Measurements from ENCODE around the gene RND3.

Gene RND3, protein sequence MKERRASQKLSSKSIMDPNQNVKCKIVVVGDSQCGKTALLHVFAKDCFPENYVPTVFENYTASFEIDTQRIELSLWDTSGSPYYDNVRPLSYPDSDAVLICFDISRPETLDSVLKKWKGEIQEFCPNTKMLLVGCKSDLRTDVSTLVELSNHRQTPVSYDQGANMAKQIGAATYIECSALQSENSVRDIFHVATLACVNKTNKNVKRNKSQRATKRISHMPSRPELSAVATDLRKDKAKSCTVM

DNA sequence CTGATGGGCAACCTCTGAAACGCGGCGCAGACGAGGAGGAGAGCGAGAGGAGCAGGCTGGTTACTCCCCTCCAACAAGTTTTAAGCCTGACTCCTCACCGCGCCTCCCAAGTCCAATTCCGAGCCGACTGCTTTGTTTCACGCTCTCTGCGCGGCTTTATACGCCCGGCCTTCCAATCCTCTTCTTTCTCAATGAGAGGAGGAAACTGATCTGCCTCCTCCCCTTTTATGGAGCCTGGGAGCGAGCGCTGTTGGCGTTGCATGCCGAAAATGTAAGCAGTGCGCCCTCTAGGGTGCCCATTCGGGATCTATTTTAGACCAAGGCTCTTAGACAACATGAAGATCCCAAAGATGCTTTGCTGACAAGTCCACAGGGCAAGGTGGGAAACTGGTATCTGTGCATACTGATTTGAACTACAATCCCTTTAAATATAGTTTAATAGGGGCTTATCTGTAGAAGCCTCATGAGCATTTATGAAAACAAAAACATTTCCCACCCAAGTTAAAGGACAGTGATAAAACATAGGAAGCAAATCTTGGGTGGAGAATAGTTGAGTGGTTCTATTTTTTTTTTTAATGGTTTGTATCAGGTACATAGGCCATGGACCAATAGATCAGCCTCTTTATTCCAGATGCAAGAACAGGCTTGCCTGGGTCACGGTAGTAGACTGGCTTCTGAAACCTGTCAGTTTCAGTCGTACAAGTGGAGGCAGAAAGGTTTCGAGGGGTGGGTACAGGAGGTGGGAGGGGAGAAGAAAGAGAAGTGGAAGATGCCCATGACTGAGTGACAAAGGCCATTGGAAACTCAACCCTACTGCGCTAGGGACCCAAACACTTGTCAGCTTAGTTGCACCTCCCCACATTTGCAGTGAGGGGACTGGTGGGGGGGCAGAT, at the start of gene RND3:
Gene RND3 (minus strand): TSS at position 131 of the 893 bp plus-strand sequence. CDS start 250 bp downstream, outside the sequence.
- DNase-seq: peak; percentile 59 to 84

DNA sequence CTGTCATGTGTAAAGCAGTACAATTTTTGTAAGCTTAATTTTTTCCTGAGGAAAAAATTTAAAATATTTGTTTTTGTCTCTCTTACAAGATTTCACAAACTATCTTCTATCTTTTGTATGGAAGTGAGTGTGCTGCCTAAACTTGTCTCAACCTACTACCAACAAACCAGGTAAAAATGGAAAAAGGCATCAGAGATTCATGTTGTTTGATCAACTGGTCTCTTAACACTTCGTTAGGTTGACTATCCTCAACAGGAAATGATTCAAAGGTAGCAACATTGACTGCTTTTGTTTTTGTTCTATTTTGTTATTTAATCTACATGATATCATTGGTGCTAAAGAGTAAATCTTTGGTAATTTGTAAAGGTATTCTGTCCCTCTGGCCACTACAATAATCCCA, 47.7 kb upstream of the RND3 start:
- no peak for DNase-seq

DNA sequence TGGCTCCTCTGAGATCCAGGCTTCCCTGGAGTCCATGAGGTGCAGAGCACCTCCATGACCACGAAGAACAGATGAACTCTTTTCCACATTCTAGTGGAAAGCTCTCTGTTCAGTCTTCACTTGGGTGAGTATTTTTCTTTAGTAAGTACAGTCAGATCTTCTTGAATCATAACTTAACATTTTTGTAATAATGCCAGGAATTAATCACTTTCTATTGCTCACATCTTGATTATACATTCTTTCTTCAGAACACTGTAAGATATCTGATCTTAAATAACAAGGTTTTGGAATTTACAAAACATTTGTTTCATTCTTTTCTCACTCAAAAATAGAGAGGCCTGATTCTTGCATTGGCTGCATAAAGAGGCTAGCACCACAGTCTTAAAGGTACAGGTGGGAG, 45.4 kb upstream of the RND3 start:
- no peak for DNase-seq

DNA sequence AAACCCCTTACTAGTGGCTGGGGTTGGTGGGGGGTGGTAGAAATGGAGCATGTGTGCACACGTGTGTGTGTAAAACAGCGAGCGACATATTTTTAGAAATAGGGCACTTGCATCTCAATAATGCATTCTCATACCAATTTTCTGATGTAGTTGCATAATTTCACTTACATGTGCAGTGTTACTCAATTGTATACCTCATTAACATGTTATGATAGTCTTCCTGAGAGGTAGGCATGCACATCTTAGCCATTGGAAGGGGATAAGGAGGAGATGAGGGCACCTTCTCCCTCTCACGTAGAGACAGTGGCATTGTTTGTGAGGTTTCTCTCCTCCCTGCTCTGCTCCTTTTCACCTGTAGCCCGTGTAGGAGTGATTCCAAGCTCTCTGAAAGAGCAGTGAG, 44.6 kb upstream of the RND3 start:
- DNase-seq: no peak

DNA sequence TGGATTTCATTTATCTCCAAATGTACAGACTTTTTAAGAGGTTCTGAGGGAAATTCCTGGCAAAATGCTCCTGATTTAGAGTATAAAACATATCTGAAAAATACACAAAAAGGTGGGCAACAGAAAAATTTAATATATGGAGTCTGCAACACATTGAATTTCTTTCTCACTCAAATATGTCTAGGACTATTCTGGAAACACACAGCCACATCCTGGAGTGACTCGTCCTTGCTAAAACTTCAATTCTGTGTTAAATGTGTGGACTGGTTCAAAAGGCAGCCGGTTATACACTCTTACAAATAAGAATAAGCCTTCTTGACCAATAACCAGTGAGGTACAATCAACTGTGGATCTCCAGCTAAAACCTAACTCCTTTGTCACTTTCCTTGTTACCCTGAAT, 44.1 kb upstream of the RND3 start:
- no peak for DNase-seq

DNA sequence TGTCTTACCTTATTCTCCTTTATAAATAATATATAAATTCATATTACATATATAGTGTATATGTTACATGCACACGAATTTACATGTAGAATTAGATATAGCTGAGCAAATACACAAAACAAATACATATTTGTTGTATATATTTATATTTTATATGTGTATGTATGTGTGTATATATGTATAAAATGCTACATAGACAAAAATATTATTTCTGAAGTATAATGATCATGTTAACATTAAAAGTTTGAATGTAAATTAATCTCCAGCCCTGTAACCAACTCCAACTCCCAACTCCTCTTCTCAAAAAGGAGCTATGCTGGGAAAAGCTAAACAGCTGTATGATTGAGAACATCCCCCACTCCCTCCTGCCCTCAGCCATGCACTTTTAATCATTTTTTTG, 42.7 kb upstream of the RND3 start:
- DNase-seq: no peak

DNA sequence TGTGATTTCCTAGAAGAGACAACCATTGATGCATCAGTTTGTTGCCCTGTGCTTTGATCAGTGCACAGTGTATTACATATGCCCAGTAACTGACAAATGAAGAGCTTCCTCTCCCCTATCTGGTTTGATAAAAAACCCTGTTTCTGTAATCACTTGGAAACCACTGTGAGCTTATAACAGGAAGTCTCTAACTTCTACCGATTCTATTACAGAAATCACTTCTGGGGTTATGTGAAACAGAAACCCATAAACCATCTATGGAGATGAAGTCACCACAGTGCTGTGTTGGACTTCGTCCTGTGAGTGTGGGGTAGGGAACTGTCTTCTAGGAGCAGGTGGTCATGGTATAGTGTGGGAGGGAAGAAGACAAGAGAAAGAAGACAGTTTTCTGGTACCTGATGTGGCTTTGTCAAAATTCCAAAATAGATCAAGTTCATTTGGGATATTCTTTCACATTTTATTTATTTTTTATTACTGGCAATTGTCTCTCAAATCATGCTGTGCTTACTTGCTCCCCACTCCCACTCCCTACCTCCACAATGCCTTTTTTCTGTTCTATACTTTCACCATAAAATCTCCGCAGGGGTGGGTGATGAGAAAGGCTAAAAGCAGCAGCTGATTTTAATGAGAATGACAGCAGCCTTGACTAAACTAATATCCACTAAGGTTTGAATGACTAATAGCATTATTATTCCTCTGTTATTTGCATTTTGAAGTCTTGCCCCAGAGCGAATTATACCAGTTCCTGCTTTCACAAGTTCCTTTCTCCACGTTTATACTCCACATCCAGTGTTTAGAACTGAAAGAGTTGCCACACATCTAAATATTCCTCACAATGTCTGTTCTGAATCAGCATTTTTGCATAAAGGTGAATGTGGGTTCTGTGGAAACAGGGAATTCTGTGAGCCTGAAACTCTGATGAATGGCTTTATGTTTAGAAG, 41.7 kb upstream of the RND3 start:
- no peak for DNase-seq

DNA sequence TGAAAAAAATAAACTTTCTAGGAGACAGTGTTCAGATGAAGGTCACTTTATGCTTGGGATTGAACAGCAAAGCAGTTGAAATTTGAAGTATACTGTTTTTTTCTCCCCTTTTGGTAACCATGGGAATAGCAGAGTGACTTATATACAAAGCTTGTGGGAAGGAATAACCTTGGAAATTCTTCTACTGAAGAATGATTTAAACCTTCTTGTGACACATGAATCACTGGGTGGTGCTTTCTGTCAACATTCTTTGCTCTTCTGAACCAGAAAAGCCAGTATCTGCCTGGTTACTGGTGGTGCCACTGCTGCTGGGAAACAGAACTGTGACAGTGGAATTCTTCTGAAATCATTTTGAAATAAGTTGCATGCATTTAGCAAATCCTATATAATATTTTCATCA, 39.4 kb upstream of the RND3 start:
- DNase-seq: no peak

DNA sequence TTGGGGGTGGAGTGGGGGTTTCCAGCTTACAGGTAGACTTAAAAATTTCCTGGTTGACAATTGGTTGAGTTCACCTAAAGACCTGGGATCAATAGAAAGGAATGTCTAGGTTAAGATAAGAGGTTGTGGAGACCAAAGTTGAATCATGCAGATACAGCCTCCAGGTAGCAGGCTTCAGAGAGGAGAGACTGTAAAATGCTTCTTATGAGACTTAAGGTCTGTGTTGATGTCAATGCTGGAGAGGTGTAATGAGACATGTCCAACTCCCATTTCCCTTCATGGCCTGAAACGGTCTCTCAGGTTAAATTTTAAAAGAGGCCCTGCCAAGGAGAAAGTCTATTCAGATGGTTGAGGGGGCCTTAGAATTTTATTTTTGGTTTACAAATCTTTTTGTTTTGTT, 38.5 kb upstream of the RND3 start:
- no peak for DNase-seq

DNA sequence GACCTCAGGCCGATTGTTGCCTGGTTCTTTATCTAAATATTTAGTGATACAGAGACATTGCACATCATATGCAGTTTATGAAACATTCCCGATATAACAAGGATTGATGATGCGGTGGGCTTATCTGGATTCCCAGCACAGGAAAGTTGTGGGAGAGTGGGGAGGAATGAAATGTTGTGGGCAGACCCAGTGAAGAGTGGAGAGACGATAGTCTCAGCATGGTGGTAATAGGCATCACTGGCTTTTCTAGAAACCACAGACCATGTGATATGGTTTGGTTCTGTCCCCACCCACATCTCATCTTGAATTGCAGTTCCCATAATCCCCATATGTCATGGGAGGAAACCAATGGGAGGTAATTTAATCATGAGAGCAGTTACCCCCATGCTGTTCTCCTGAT, 34.8 kb upstream of the RND3 start:
- DNase-seq: no peak

DNA sequence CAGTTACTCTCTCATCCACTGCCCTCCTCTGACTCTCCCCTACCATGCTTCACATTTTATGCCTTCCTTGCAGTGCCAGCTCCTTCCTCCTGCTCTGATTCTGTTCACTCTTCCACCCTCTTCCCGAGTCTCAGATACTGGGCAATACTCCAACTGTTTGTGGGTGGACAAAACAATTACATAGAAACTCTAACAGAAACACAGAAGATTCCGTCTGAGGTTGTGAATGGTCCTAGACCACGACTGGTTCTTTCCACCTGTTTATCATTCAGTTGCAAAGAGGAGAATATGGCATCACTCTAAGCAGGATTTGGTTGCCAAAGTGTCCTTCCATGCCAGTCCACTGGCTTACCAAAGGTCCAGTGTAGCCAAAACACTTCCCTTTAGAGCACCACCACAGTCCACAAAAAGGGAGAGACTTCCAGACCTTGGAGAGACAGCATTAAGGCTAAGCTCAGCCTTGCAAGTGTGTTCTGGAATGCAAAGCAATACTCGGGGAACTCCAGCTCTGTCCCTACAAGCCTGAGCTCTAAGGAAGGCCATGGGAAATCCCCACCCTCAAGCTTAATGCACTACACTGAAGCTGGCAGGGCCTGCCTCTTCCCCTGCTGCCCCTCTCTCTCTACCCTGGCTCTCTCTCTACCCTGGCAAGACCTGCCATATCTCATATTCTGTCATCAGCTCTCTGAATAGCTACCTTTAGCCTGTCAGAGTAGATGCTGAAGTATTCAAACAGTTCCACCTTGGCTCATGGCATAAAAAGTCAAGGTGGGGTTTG, 33.6 kb upstream of the RND3 start:
- no peak for DNase-seq

DNA sequence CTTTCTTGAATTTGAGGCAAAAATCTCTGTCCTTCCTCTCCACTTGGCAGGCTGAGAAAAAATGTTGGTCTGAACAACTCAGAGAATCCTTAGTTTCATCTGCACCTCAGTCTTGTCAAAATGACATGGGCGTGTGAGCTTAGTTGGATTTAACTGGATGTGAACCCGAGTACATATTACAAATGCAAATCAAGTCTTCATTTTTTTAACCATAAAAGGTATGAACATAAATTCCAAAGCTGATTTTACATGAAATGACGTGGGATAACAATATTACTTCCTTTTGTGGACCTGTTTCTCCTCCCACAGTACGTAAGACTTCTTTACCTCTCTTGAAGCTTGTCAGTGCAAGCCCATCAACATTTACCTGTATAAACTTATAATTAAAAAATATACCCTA, 32.6 kb upstream of the RND3 start:
- DNase-seq: no peak

DNA sequence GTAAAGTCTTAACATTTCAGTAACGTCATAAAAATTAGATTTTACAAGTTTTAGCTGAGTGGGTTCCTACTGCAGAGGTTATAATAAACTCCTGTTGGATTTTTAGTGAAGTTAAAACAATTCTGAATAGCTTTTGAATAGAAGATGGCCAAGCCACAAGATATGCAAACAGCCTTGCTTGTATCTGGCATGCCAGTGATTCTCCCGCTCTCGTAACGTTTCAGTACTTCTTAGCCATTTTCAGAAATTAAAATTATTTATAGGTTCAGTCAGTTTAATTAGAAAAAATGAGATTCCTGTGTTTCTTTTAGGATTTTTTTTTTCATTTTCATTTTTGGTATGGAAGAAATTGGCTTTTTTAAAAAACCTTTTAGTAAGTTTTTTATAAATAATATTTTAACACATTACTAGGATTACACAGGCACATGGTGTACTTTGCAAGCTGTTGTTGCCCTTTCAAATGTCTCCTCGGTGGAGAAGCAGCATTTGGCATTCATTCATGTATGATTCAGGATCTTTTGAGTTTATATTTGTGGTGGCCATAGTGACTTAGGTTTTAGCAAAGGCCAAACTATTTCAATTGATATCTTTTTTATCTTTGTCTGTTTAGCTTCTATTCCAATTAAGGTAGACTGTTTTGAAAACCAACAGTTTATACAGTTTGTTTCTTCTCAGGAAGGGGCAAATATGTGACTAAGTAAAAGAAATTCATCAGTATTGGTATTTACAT, 30.6 kb upstream of the RND3 start:
- no peak for DNase-seq

DNA sequence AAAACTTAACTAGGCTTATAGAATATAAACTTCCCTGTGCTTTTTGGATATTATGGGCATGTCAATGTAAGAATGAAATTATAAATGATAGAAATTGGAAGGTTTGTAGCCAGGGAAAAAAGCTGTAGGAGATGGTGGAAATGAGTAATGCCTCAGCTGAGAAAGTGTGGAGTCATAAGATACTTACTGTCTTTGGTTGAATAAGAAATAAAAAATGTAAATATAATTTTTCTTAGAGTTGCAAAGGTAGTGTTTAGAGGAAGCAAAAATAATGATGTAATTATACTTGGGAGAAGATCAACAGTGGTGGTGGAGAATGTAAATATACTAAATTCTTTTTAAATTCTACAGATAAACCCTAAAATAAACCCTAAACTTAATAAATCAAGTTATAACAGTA, 26.2 kb upstream of the RND3 start:
- DNase-seq: no peak

DNA sequence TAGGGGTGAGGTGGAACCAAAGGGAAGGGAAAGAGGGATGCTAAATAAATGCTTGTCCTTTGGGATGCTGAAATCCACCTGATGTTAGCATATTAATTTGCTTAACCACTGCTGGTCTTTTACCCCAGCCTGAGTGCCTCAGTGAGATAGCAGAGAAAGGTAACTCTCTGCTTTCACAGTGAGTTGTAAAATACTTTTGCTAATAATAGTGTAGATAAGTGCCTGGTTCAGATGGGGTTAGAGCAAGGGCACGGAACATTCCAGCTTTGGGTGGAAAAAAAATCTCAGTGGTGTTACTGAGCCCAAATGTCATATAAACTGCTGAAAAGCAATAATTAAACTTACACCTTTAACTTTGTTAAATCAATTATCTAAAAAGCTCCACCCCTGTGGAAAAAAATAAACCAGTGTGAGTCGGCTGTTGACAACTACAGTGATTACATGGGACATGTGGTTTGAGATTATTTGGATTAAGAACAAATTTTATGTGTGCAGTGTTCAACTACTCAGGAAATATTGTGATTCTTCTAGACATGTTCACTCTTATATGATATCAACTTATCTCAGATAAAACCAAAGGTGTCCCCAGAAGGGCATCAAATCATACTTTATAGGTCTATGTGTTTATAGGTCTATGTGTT, 21.1 kb upstream of the RND3 start:
- DNase-seq: no peak

DNA sequence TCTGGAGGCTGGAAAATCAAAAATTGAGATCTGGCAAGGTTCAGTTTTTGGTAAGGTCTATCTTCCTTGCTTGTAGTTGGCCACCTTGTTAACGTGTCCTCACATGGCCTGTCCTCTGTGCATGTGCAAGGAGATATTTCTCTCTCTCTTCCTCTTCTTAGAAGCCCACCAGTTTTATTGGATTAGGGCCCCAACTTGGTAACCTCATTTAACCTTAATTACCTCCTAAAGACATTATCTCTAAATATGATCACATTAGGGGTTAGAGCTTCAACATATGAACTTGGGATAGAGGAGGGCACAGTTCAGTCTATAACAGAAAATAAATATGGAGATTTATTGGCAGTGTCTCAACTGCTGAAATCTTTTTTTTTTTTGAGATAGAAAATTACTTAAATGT, 19.6 kb upstream of the RND3 start:
- no peak for DNase-seq

DNA sequence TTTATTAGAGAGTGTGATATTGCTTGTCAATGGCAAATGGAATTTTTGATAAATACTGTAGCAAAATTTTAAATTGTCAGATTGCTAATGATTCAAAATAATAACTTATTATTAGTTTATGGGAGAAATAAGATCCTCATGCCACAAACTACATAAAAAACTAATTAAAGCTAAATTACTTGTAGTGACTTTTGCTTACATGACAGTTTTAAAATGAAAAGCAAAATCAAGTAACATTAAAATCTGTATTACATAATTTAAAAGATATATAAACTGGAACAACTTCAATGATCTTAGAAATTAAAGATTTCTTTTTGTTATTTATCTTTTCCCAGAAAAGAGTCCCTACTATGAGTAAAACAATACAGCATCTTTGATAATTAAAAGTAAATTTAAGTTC, 17.7 kb upstream of the RND3 start:
- DNase-seq: no peak

DNA sequence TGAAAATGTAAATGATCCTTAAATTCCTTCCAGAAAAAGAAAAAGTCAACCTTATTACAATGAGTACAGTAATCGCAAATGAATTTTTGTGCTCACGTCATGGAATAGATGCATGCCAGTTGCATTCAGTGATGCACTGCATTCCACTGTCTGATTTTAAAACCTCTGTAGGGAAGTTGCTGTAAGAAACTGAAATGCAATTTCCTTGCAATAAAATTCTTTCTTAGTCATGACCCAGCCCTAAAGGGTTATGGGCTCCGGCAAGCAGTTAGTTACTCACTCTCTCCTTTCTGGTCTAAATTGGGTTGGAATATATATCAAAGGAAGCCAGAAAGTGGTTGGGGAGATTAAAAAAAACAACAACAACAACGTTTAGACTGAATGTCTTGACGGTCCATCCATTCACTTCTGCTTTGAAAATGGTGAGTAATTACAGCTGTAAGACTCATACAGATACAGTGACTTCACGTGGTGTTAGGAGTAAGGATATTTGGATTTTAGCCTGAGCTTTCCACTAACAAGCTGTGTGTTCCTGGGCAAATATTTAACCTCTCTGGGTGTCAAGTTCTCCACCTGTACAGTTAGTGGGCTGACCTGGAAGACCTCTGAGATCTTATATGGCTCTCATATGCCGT, 8.6 kb upstream of the RND3 start:
- DNase-seq: no peak

DNA sequence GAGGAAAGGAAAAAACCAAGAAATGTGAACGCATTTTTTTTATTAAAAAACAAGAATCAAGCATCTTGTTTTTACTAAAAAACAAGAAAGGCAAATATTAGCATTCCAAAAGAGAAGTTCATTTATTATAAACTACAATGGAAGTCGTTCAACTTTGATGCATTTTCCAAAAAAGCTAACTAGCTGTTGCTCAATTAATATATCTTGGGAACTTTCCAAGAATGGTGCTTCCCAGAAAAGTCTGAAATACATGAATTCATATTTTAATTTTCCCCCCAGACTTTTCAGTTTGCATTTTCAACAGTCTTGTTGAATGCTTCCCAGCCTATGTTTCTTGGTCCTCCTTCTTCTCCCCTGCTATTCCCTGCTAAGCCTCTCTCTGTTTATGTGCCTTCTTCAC, 7.5 kb upstream of the RND3 start:
- no peak for DNase-seq

DNA sequence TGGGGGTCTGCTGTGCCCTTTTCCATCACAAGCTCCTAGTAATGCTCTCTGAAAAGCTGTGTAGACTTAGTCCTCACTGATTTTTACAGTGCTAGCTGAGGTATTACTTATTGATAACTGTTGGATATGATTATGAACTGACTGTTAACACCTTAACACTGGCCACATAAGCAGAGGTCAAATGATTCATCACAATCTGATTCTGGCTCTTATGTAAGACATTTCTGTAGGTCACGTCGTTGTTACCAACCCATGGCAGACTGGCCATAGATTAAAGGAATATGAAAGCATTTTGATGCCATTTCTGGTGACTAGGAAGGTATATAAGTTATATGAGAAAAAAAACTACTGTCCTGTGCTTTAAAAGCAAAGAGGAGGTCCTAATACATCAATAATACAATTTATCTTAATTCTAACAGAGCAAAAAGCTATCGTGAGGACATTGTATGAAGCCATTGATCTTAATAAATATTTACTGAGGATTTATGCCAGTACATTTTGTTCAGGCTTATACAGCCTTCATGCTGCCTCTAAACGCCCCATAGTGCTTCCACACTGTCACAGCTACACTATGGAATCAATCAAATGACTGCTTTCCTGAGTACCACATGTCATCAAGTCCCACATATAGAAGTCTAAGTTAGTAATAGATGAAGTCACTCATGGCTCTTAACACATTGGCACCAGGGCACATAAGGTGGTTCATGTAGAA, 6.9 kb upstream of the RND3 start:
- DNase-seq: no peak

Measured in NCI-H187 (cell line).